Suprapubic skin (tissue), 3 donors: ENCODE data around the gene SHISA8.

Experiments
- EP300 ChIP-seq: sonication (generic); formaldehyde crosslinking; IDR thresholded peaks from one replicate; pipeline ENCODE4 v1.6.1; 2017; ENCODE audit warnings: antibody characterized with exemption
- TF ChIP-seq, protein P1 (sequence below), 2 donors: fragments of 200-600 bp in 1 of 2; fragments of 450-650 bp in 1 of 2; sonication (generic) in 1 of 2; IDR thresholded peaks; one replicate each; pipeline ENCODE4 v1.5.1; 2016 to 2019; ENCODE audit warnings: antibody characterized with exemption in 2 of 2, mild to moderate bottlenecking in 1 of 2, moderate library complexity in 1 of 2

DNA sequence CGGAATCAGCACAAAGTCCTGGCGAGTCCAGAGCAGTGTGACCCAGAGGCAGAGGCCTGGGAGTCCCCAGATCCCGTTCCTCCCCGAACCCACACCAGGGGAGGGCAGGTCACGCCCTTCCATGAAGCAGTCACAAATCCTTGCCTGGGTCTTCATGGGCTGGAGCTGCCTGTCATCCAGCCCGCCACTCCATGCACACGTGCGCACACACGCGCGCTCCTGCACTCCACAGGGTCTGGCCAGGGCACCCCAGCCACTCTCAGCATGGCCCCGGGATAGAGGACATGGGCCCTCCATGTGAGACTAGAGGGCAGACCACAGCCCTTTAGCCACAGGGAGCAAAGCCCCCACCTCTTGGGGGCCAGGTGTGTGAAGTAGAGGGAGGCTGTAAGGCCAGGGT lies 17.5 kb upstream of the SHISA8 start:
- TF ChIP-seq, protein P1, sequence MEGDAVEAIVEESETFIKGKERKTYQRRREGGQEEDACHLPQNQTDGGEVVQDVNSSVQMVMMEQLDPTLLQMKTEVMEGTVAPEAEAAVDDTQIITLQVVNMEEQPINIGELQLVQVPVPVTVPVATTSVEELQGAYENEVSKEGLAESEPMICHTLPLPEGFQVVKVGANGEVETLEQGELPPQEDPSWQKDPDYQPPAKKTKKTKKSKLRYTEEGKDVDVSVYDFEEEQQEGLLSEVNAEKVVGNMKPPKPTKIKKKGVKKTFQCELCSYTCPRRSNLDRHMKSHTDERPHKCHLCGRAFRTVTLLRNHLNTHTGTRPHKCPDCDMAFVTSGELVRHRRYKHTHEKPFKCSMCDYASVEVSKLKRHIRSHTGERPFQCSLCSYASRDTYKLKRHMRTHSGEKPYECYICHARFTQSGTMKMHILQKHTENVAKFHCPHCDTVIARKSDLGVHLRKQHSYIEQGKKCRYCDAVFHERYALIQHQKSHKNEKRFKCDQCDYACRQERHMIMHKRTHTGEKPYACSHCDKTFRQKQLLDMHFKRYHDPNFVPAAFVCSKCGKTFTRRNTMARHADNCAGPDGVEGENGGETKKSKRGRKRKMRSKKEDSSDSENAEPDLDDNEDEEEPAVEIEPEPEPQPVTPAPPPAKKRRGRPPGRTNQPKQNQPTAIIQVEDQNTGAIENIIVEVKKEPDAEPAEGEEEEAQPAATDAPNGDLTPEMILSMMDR (IDR thresholded peaks at IDR 0.05) = no peak
- no peak for TF ChIP-seq EP300
